DOHH2 (cell line): ENCODE results near the gene RTP4.

Source experiments
- EZH2phosphoT487 ChIP-seq: fragments of 200-600 bp; sonication (generic); IDR thresholded peaks from 2 replicates; pipeline ENCODE4 v1.6.1; 2017; ENCODE audit warnings: borderline replicate concordance, mild to moderate bottlenecking, antibody characterized with exemption, low read length, moderate library complexity, mixed read lengths
- TF ChIP-seq, protein P1 (sequence below): fragments of 200-600 bp; sonication (generic); IDR thresholded peaks from one replicate; pipeline ENCODE4 v1.5.1; 2014; ENCODE audit warnings: antibody characterized with exemption, mild to moderate bottlenecking, low read depth, low read length; ENCODE audit not compliant: poor library complexity, severe bottlenecking

DNA sequence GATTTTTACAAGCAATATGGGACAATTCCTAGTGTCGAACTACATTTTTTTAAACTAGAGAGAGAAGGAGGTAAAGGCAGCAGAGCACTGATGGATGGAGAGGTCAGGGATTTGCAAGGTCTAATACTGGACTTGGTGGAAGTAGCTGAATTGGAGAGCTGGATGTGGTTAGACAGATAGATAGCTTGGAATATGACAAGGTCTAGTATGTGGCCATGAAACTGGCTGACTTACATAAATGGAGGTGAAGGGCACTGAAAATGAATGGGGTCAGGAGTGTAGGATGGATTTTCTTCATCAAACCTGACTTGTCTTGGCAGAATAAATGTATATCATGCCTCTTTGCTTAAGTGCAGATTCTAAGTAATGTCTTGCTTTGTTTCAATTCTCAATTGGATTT, 10.1 kb upstream of the RTP4 start:
- TF ChIP-seq, protein P1, sequence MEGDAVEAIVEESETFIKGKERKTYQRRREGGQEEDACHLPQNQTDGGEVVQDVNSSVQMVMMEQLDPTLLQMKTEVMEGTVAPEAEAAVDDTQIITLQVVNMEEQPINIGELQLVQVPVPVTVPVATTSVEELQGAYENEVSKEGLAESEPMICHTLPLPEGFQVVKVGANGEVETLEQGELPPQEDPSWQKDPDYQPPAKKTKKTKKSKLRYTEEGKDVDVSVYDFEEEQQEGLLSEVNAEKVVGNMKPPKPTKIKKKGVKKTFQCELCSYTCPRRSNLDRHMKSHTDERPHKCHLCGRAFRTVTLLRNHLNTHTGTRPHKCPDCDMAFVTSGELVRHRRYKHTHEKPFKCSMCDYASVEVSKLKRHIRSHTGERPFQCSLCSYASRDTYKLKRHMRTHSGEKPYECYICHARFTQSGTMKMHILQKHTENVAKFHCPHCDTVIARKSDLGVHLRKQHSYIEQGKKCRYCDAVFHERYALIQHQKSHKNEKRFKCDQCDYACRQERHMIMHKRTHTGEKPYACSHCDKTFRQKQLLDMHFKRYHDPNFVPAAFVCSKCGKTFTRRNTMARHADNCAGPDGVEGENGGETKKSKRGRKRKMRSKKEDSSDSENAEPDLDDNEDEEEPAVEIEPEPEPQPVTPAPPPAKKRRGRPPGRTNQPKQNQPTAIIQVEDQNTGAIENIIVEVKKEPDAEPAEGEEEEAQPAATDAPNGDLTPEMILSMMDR = no peak
- TF ChIP-seq EZH2phosphoT487 = no peak
